Activated B cell treated with CpG ODN at 0.5 μM for 24 hours (primary cell): ENCODE data around the gene DNAJC9. TPM values are rescaled to one million over a fixed set of nuclear protein-coding genes. Genes with fewer than 3 reads are reported as not detected.

ENCODE experiments used
- ATAC-seq: fragments of 200-7000 bp; cut with Tn5 transposase; one replicate; pipeline ENCODE4 v1.10.0; 2021; ENCODE audit warnings: low read depth, mild to moderate bottlenecking, moderate library complexity
- CTCF ChIA-PET: fragments of 350-600 bp; sonication (Branson Sonifier 250); formaldehyde crosslinking; loops from one replicate; lab custom pipeline; 2021; ENCODE audit warnings: antibody characterized with exemption; lab: Charles Lee
- POLR2A ChIA-PET: fragments of 350-600 bp; sonication (Branson Sonifier 250); formaldehyde crosslinking; loops from one replicate; lab custom pipeline; 2021; ENCODE audit warnings: antibody characterized with exemption; lab: Charles Lee
- DNase-seq: peaks from one replicate; pipeline ENCODE4 v3.0.0; 2022
- H3K27ac Mint-ChIP-seq: one replicate; pipeline ENCODE4 v1.8.0; 2020; ENCODE audit warnings: mixed read lengths
- H3K27me3 Mint-ChIP-seq: one replicate; pipeline ENCODE4 v1.8.0; 2021; ENCODE audit warnings: mixed read lengths
- H3K36me3 Mint-ChIP-seq: one replicate; pipeline ENCODE4 v1.8.0; 2021; ENCODE audit warnings: low read depth, mixed read lengths
- H3K4me1 Mint-ChIP-seq: one replicate; pipeline ENCODE4 v1.8.0; 2021; ENCODE audit warnings: mixed read lengths
- H3K4me3 Mint-ChIP-seq: one replicate; pipeline ENCODE4 v1.8.0; 2020; ENCODE audit warnings: mild to moderate bottlenecking, mixed read lengths
- H3K9me3 Mint-ChIP-seq: one replicate; pipeline ENCODE4 v1.8.0; 2020; ENCODE audit warnings: mixed read lengths
- intact Hi-C: fragments of 100-400 bp; cut with micrococcal nuclease; formaldehyde crosslinking; loops from one replicate; pipeline ENCODE4 v1.15.1; 2024
- total RNA-seq: library from RNA; stranded (reverse); gene quantifications from 2 replicates; pipeline ENCODE4 v1.2.3, GENCODE V29; 2022
- TF ChIP-seq, protein P1 (sequence below): fragments of 200-600 bp; IDR thresholded peaks from one replicate; pipeline ENCODE4 v1.8.0; 2022; ENCODE audit warnings: antibody characterized with exemption, mild to moderate bottlenecking

Gene DNAJC9
- 22.8 and 24.4 TPM in 2 replicates for total RNA-seq

GRCh38 chr10:73246646-73247508 is at the start of gene DNAJC9:
Gene DNAJC9 (minus strand): TSS chr10:73247255. CDS start chr10:73247189, 66 bp downstream.
- H3K36me3 Mint-ChIP-seq = peaks cover 74% of the 10 kb centered on the region
- H3K27ac Mint-ChIP-seq = peak within 1 kb of the TSS; percentile 93
- ChIA-PET POLR2A (interaction anchor here (0.6 to 2.3 kb wide), 13 partner anchors 10 to 1591 kb away, joined by 3 to 18 read pairs (median 4); partner anchors contain the start of genes CHCHD1, ECD, FAM149B1 and MICU1), CTCF (no interaction called here)
- DNase-seq (peak; percentile 99), ATAC-seq (peak; percentile 84)
- no peaks in the 10 kb centered on the region for H3K27me3 Mint-ChIP-seq
- H3K4me3 Mint-ChIP-seq = peak within 1 kb of the TSS; percentile 93
- TF ChIP-seq, protein P1, sequence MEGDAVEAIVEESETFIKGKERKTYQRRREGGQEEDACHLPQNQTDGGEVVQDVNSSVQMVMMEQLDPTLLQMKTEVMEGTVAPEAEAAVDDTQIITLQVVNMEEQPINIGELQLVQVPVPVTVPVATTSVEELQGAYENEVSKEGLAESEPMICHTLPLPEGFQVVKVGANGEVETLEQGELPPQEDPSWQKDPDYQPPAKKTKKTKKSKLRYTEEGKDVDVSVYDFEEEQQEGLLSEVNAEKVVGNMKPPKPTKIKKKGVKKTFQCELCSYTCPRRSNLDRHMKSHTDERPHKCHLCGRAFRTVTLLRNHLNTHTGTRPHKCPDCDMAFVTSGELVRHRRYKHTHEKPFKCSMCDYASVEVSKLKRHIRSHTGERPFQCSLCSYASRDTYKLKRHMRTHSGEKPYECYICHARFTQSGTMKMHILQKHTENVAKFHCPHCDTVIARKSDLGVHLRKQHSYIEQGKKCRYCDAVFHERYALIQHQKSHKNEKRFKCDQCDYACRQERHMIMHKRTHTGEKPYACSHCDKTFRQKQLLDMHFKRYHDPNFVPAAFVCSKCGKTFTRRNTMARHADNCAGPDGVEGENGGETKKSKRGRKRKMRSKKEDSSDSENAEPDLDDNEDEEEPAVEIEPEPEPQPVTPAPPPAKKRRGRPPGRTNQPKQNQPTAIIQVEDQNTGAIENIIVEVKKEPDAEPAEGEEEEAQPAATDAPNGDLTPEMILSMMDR = no peak
- H3K4me1 Mint-ChIP-seq = peaks cover 55% of the 10 kb centered on the region
- no peaks in the 10 kb centered on the region for H3K9me3 Mint-ChIP-seq
- intact Hi-C loops = loop anchor here (1.0 to 10.0 kb wide), 7 partner anchors 79 to 552 kb away; partner anchors contain the start of genes CFAP70, ECD, FAM149B1 and MCU

- H3K4me3 Mint-ChIP-seq = no peak overlapping the region
- no peaks in the 10 kb centered on the region for H3K4me1 Mint-ChIP-seq
- peaks cover 2% of the 10 kb centered on the region for H3K27me3 Mint-ChIP-seq
- H3K9me3 Mint-ChIP-seq = peaks cover 9% of the 10 kb centered on the region
- peaks cover 3% of the 10 kb centered on the region for H3K36me3 Mint-ChIP-seq
- TF ChIP-seq, protein P1 = no peak
- ChIA-PET POLR2A (no interaction called here), CTCF (interaction anchor here (0.7 kb wide), 1 partner anchor 29 kb away, joined by 3 read pairs; no protein-coding TSS in a partner anchor)
- intact Hi-C loops = no loop called here
- ATAC-seq (no peak), DNase-seq (no peak)
- H3K27ac Mint-ChIP-seq = no peak overlapping the region
These were observed 46.4 kb upstream of the DNAJC9 start for GRCh38 chr10:73293461-73293860.

DNA sequence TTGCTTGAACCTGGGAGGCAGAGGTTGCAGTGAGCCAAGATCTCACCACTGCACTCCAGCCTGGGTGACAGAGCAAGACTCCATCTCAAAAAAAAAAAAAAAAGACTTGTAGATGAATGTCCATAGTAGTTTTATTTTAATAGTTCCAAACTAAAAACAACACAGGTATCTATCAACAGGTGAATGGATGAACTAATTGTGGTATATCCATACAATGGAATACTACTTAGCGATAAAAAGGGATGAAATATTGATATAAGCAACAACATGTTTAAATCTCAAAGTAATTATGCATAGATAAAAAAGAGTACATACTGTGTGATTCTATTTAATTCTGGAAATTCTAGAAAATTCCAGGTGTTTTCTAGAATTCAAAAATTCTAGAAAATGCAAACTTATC is 42.9 kb upstream of the DNAJC9 start:
- H3K27ac Mint-ChIP-seq = no peak overlapping the region
- ChIA-PET POLR2A (no interaction called here), CTCF (no interaction called here)
- no peaks in the 10 kb centered on the region for H3K4me1 Mint-ChIP-seq
- ATAC-seq (no peak), DNase-seq (no peak)
- H3K4me3 Mint-ChIP-seq = no peak overlapping the region
- peaks cover 9% of the 10 kb centered on the region for H3K9me3 Mint-ChIP-seq
- peaks cover 3% of the 10 kb centered on the region for H3K36me3 Mint-ChIP-seq
- no peaks in the 10 kb centered on the region for H3K27me3 Mint-ChIP-seq
- intact Hi-C loops = no loop called here
- TF ChIP-seq, protein P1 = no peak

DNA sequence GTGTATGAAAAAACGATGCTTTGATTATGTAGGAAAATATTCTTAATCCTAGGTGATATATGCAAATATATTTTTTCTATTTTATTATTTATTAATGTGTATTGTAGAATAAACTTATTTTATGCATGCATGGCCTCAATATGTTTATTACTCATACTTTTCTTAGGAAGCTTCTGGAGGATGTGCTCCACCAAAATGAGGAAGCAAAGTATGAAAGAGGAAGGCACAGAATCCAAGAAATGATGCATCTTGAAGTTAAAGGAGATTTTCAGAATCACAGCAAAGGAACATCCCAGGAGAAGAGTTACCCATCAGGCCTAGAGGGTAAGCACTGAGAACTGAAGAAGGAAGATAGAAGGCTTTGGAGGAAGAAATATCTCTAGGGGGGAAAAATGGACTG is 40.4 kb upstream of the DNAJC9 start:
- CTCF ChIA-PET = no interaction called here
- TF ChIP-seq, protein P1 = no peak
- H3K27ac Mint-ChIP-seq = no peak overlapping the region
- DNase-seq (no peak), ATAC-seq (no peak)
- no peaks in the 10 kb centered on the region for H3K4me1 Mint-ChIP-seq
- intact Hi-C loops = no loop called here
- peaks cover 3% of the 10 kb centered on the region for H3K36me3 Mint-ChIP-seq
- H3K9me3 Mint-ChIP-seq = peaks cover 9% of the 10 kb centered on the region
- H3K4me3 Mint-ChIP-seq = no peak overlapping the region
- POLR2A ChIA-PET = no interaction called here
- no peaks in the 10 kb centered on the region for H3K27me3 Mint-ChIP-seq

GRCh38 chr10:73281097-73281496 is 34.0 kb upstream of the DNAJC9 start:
- DNase-seq (no peak), ATAC-seq (no peak)
- POLR2A ChIA-PET = no interaction called here
- H3K27me3 Mint-ChIP-seq = no peaks in the 10 kb centered on the region
- H3K9me3 Mint-ChIP-seq = no peaks in the 10 kb centered on the region
- TF ChIP-seq, protein P1 = no peak
- no peaks in the 10 kb centered on the region for H3K36me3 Mint-ChIP-seq
- intact Hi-C loops = no loop called here
- no peaks in the 10 kb centered on the region for H3K4me1 Mint-ChIP-seq
- no peak overlapping the region for H3K27ac Mint-ChIP-seq
- H3K4me3 Mint-ChIP-seq = no peak overlapping the region
- CTCF ChIA-PET = no interaction called here
